Superior temporal gyrus (tissue), 1 donor: ENCODE results near the gene GPC6.

Experiments used
- DNase-seq: peaks from one replicate; pipeline ENCODE4 v3.0.0-alpha.2; 2016; ENCODE audit errors: extremely low spot score

The GPC6 gene

DNA sequence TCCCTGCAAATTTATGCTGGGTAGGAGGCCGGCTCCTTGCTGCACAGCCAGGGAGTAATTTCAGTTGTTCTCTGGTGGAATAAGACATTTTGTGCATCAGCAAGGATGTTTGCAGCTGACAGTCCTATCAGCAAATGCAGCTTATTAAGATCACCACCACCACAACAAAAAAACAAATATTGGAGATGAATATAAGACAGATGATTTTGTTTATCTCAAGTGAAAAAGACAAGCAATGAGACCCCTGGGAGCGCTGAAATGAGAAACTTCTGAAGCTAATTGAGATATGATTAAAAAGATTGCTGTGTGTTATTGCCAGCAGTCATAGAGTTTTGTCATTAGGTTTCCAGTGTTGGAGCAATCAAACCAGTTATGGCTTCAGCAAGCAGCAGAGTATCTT is 505.6 kb downstream of the GPC6 start:
- no peak for DNase-seq

DNA sequence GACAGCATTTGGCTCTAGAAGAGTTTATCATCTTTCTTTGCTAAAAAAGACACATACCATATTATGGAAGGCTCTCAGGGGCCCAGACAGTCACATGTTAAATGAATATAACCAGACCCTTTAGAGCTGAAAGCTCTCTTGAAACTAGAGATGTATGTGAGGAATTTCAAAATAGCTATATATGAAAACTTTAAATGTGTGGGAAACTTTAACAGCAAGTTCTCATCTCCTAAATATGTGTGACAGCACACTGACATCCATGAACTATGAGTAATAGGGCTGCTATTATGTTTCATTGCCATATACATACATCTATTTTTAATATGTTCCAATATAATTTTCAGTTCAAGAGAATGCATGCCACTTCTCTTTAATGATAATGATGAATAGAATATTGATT is 509.5 kb downstream of the GPC6 start:
- no peak for DNase-seq

DNA sequence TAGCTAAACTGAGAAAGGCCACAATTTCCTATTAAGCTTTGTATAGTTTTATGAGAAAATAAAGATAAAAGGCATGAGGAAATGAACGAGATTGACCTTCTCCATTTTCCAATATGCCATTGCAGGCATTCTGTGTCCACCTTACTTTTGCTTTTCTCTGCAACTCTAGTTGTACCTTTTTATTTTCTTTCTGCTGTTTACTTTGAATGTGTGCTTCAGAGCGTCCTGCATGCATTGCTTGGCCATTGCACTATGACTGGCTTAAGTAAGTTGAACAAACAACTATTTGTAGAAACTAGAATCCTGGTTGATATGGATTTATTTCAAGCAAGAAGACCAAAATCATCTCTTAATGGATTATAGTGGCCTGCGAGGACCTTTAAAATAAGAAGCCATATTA is 510.3 kb downstream of the GPC6 start:
- no peak for DNase-seq

DNA sequence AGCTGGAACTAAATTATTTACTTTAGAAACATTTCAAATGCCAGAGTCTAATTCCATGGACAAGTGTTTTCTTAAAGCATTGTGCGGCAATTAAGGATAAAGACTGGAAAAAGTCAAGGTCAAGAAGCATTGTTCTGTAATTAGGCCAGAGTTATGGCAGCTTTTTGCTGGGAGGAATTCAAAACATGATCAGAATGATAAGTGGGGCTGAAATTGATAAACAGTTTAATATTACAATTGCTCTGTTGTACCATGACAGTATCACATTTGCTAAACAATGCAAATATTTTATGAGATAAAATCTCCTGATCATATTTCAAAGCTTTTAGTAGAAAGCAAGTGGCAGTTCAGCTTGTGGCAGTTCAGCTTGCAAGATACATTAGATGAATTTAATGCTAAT is 513.7 kb downstream of the GPC6 start:
- no peak for DNase-seq

DNA sequence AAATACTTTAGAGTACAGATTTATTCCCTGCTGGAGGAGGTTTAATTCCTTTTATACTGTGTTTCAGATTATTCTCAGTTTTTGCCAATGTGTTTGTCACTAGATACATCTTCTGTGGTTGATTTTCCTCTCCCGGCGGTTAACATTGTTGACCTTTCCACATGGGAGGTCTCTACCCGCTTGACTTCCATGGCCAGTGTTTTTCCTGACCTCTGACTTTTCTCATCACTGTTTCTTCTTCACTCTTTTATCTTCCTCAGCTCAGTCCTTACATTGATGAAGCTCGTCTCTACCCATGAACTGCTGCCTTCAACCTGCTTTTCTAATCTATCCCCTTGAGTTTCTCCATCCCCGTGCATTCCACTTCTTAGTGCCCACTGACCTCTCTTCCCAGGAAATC is 517.4 kb downstream of the GPC6 start:
- DNase-seq, result no peak

DNA sequence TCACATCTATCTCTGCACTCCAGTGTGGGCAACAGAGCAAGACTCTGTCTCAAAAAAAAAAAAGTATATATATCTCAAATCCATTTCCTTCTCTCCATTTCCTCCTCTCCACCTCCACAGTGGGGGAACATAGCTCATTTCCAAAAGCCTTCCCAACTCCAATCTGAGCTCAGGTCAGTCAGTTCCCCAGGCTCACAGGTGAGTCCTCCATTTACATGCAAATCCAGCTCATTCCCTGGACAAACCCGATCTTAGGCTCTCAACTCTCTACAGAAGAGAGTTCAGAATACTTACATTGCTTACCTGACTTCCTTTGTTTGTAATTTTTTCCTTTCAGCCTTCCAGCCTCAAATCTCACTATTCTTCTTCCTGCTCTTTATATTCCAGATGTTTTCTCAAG is 518.3 kb downstream of the GPC6 start:
- no peak for DNase-seq

DNA sequence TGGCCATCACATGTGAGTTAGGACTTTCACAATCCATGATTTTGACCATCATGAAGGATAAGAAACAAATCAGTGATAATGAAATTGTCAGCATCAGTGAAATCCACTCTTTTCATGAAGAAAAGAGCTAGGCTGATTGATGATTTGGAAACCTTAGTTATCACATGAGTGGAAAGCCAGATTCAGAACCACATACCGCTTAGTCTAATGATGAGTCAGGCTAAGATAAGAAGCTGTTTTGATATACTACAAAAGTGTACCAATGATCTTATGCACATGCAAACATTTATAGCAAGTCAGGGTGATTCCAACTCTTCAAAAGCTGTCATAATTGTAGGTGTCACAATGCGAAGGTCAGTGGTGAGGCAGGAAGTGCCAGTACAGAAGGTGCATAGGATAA is 519.3 kb downstream of the GPC6 start:
- no peak for DNase-seq

DNA sequence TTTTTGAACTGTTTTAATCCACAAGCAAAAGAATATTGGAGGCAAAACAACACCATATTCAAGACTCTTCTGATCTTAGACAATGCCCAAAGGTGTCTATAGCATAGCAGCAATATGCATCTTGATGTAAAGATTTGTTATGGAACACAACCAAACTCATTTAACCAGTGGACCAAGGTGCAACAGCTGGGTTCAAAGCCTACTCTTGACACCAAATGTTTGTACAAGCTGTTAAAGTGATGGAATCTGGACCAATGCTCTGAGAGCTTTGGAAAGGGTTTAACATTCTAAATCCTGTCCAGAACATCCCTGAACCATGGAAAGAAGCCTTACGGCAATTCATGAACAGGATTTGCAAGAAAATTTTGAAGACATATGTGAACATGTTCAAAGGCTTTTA is 520.0 kb downstream of the GPC6 start:
- DNase-seq, result no peak

DNA sequence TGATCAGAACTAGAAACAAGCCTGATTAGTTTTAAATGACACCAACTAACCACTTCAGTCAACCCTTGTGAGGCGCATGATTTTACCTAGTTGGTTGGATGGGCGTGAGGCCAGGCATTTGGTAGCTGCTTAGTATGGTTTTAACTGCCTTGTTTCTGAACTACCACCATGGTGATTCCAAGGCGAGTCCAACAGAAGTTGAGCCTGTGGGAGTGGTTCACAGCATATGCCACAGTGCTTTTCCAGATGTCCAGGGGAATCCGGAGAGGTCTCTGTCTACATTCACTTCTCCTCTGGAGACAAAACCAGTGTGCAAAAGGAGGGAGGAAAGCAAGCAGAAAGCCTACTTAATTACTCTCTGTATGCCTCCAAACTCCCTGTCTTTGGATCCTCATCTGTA is 524.1 kb downstream of the GPC6 start:
- no peak for DNase-seq

DNA sequence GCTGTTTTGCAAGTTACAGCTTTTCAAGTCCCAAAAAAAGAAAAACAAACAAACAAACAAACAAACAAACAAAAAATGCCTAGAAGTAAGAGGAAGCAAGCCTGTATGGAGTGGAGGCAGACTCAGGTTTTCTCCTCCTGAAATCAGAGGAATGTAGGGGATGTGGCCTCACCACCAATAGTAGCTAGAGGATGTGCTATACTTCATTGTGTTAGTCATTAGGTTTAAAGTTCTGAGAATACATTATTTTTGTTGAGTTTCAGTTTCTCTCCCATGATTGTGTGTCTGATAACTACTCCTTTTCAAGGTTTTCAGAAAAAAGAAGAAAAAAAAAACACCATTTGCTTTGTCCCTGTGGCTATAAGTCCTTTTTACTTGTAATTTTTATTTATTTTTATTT is 524.5 kb downstream of the GPC6 start:
- DNase-seq, result no peak

DNA sequence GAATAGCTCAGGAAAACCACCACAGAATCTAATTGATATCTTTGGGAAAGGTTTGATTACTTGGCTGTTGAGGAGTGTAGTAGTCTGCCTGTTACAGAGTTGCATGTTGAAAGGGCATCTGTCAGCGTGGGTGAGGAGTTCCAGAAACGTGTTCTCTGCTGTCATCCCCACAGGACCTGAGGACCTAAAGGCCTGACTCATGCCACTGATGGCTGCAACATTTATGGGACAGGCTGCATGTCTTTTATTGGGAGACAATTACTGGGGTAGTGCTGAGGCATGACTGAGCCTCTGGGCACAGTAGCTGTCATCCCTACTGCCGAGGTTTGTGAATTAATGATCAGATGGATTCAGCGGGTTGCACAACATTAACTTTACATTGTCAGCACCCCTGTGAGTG is 525.9 kb downstream of the GPC6 start:
- no peak for DNase-seq

DNA sequence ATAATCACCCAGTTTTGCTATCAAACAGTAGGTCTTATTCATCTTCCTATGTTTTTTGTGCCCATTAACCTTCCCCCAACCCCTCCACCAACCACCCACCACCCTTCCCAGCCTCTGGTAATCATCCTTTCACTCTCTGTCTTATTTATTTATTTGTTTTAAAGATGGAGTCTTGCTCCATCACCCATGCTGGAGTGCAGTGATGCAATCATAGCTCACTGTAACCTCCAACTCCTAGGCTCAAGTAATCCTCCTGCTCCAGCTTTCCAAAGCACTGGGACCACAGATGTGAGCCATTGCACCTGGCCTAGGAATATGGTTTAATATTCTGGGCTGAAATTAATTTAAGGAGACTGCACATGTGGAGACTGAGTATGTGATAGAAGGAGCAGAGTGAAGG is 527.0 kb downstream of the GPC6 start:
- no peak for DNase-seq

DNA sequence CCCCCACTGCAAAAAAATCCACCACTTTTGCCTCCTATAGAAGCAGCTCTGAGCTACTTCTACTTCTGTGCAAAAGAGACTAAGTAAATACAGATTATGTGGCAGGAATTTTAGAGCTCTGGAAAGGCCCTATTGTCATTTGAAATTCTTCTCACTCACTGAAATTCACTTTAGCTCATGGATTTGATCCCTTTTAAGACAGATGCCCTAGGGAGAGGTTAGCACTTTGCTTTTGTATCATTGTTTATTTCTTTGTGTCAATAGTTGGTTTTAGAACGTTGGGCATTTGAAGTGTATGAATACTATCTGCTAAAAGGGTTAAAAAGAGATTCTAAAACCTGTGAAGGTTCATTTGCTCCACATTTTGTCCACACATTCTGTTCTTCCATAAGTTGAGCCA is 528.7 kb downstream of the GPC6 start:
- DNase-seq, result no peak

DNA sequence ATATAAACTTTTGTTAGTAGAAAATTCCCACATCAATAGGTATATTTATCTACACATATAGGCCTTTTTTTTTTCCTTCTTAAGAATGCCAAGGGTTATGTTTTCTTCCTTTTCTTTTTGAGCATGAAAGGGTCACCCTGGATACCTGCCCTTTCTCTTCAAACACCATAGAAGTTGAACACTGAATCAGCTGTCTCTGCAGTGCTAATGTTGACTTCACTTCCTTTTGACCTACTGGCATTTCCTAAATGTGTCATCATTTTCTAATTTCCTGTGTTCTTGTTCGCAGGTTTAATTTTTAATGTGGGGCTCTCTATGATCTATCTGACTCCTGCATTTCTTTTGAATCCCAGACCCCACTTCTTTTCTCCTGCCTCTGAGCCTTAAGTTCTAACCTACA is 532.0 kb downstream of the GPC6 start:
- no peak for DNase-seq

DNA sequence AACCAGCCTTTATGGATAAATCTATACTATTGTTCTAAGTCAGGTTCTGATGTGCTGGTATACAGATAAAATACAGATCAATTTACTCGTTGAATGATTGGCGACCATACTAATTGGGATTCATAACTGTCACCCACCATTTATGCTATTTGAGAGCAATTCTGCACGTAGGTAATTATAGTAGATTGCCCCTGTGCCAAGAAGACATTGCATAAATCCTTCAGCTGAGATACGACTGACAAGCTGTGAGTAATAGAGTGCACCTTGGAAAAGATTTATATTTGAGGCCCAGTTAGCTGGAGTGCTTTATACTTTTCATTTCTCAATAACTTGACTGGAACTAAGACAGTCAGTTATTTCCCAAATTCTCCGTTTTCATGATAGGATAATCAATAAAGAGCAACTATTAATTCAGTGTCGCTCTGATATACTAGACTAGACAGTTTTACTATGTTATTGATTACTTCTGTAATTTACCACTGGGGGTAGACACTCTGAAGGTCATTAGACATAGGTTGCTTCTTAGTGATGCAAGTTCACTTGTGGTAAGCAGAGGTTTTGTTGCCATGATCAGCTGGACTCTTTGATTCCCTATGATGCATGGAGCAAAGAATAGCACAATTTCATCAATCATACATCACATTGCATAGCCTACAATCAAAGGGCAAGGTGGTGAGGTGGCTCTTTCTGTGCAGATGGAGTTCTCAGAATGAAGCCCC is 536.3 kb downstream of the GPC6 start:
- no peak for DNase-seq

DNA sequence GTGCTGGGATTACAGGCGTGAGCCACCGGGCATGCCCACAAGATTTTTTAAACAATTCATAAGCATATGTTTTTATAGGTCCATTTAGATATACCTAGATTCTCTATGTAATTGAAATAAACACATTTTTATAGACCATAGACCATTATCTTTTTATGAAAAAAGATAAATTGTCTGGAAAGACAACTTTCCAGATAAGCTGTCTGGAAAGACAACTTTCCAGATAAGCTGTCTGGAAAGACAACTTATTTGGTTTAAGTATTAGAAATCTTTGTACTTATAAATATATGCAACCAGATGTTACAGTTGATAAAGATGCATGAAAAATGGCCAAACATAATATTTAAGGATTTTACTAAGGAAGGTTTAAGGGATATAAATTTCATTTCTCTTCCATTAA is 538.5 kb downstream of the GPC6 start:
- no peak for DNase-seq

DNA sequence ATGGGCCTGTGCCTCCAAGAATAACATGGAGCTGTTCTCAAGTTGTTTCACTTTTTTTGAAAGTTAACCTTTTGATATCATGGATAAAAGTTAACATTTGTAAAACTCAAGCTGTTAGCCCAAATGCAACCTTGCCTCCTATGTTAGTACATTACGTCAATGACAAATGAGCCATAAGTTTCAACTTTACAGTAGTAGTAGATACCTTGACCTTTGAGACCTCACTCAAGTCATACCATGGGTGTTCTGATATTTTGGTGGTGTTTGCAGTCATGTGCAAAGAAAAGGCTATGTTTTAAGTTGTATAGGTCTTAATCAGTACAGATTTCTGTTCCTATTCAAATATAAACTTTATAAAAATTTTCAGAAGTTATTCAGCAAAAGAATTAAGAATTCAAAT is 539.2 kb downstream of the GPC6 start:
- no peak for DNase-seq

DNA sequence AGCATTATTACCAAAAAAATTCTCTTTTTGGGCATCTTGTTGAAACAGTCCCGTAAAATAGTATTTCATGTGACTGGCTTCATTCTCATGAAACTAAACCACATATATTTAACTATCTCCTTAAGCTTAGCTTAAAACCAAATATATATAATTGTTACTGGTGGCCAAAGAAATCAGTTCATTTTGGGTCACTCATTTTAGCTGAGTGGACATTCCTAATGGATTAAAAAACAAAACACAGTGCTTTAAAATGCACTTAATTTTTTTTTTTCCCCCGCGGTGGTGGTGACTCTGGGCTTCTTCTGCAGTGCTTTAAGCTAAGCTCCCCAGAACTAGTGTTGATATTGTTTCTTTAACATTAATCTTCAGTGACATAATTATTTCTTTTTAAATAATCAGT is 540.1 kb downstream of the GPC6 start:
- DNase-seq, result no peak

DNA sequence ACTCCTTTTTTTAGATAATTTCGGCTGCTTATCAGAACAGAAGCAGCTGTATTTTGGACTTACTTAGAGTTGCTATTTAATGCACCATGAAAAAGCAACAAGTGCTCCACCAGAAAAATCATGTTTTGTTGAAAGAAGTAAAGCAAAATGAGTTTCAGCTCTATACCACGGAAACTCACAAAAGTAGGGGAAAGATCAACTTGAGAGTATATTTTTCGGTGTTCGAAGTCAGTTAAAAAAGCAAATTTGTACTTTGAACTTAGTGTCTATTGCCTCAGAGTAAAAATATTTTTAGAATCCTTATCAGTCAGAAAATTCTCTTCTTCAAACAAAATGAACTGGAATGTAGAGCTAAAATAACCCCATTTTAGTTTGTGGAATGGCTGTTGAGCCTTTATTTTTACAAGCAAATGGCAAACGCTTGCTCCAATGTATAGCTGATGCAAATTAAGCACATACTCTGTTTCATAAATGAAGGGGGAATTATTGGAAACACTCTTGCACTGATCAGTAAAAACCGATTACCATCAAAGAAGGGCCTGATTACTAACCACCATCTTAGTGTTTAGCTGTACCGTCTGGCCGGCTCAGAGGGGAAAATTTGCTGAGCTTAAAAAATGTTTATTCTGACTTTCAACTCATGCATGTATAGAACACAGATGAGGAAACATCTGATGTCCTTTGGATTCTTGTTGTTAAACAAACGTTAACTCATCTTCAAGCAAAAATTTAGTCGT is 540.7 kb downstream of the GPC6 start:
- DNase-seq, result no peak

DNA sequence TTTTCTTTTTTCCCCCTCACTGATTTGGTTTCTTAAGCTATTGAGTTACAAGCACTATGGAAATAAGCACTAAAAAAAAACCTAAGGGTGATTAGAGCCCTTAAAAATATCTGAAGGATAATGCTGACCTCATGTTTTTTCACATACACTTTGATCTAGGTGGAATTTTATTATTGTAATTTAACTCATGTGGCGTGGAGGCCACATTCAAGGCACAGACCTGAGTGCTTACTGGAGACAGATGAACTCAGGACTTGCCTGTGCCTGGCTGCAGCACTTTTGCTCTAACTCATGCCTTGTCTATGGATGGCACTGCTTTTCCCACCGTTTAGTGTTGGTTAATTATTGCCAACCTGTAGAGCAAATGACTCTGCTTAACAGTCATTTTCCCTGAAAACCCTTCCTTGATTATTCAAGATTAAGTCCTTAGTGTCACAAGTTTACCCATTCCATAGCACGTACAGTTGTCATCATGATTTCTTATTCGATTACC is 541.4 kb downstream of the GPC6 start:
- DNase-seq, result no peak

DNA sequence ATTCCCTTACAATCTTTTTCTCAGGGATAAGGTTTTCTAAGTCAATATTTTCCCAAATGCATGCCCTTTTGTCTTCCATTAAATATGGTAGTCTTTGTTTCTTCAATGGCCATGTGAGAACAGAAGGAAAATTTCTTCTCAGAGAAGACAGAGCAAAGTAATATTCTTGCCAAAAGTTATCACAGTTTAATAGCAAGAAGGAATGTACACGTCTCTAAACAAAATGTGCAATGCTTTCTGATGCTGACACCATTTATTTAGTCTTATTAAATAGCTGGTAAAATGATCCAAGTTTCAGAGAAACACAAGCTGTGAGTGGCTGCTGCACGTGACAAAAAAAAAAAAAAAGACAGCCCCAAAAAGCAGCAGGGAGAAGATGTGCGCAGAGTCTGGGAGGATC is 542.5 kb downstream of the GPC6 start:
- DNase-seq, result no peak

DNA sequence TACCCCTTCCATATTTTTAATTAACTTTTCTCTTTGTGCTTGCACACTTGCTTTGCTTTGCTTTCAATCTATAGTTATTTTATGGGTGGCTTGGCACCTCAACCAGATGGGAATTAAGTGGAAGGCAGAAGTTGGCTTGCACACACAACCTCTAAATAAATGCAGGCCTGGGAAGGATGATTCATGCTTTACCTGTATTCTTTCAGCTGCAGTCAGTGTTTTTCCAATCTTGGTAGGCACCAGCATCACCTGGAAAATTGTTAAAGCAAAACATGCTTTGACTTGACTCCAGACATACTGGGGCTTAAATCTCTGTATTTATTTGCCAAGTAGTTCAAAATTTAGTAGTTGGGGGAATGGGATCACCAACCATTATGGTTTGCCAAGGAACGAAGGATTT is 543.0 kb downstream of the GPC6 start:
- no peak for DNase-seq

DNA sequence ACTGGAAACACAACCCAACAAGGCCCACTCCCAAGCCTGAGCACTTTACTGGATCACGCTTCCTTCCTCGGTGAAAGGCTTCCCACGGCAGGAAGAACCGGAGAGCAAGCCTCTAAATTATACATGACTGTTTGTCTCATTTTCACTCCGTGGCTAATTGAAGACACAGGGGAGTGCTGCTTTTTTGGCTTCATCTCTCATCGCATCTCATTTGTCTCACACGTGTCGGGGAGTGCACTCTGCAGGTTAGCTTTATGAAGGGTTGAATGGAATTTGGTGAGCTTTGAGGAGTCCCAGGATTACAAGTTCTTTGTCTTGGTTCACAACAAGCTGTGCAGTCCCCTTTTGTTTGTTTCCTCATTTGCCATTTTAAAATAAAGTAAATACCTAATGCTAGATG is 544.6 kb downstream of the GPC6 start:
- no peak for DNase-seq

DNA sequence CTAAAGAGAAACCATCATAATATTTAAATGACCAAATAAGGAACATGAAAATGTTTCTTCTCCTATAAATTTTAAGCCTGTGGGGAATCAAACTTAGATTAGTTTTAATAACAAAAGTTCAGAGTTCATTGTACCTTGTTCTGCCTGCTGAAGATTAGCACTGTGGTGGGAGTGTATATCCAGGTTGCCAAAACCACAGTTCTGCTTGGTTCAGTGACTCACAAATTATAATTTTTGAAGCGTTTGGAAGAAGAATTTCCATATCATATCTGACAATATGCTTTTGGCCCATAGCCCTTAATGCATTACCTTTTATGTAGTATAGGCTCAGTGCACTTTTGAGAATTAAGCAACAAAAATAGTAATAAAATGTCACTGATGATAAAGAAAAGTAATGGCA is 545.2 kb downstream of the GPC6 start:
- DNase-seq, result no peak
